Erythroblast (primary cell): ENCODE data around the gene ST14.

Experiments used
- GATA1 ChIP-seq: IDR thresholded peaks from 2 replicates; pipeline ENCODE4 v1.6.1; 2011; ENCODE audit warnings: low read depth, mild to moderate bottlenecking, control low read depth, low read length, moderate library complexity
- POLR2A ChIP-seq: IDR thresholded peaks from 2 replicates; pipeline ENCODE4 v1.6.1; 2011; ENCODE audit warnings: mild to moderate bottlenecking, low read length

GRCh38 chr11:130180491-130180890 lies 20.9 kb downstream of the ST14 start:
- TF ChIP-seq POLR2A (no peak), GATA1 (no peak)
